Gastroesophageal sphincter (tissue), 4 donors: Measurements from ENCODE around the gene LHX5. TPM values are rescaled to one million over a fixed set of nuclear protein-coding genes. Genes with fewer than 3 reads are reported as not detected.

Experiments used
- ATAC-seq: fragments of 150-250 bp; one replicate; pipeline ENCODE4 v1.9.1; 2016; ENCODE audit warnings: mild to moderate bottlenecking, moderate library complexity
- H3K27ac ChIP-seq, 4 donors: fragments of 200-600 bp; sonication (generic) in 3 of 4; 1 replicate in 3 of 4; 2 replicates in 1 of 4; pipeline ENCODE4 v1.5.1; 2016 to 2019
- H3K27me3 ChIP-seq: fragments of 200-600 bp; sonication (generic); one replicate; pipeline ENCODE4 v1.5.1; 2019
- H3K36me3 ChIP-seq, 2 donors: fragments of 200-600 bp; sonication (generic); one replicate each; pipeline ENCODE4 v1.5.1; 2019; ENCODE audit warnings: control low read depth in 1 of 2
- H3K4me1 ChIP-seq, 3 donors: fragments of 200-600 bp; sonication (generic); 1 replicate in 2 of 3; 2 replicates in 1 of 3; pipeline ENCODE4 v1.5.1; 2016 to 2019; ENCODE audit warnings: control low read depth in 2 of 3
- H3K4me3 ChIP-seq, 2 donors: fragments of 200-600 bp; sonication (generic); one replicate each; pipeline ENCODE4 v1.5.1; 2019; ENCODE audit warnings: mild to moderate bottlenecking in 1 of 2, moderate library complexity in 1 of 2
- H3K9me3 ChIP-seq, 3 donors: fragments of 200-600 bp; sonication (generic); one replicate each; pipeline ENCODE4 v1.5.1; 2017 to 2019; ENCODE audit warnings: control low read depth in 2 of 3
- EP300 ChIP-seq: sonication (generic); formaldehyde crosslinking; IDR thresholded peaks from one replicate; pipeline ENCODE4 v1.6.1; 2017; ENCODE audit warnings: antibody characterized with exemption, mild to moderate bottlenecking
- POLR2A ChIP-seq, 2 donors: fragments of 450-650 bp; IDR thresholded peaks; one replicate each; pipeline ENCODE4 v1.6.1; 2017; ENCODE audit warnings: antibody characterized with exemption in 2 of 2, mild to moderate bottlenecking in 2 of 2, moderate library complexity in 1 of 2
- POLR2AphosphoS5 ChIP-seq: sonication (generic); formaldehyde crosslinking; IDR thresholded peaks from one replicate; pipeline ENCODE4 v1.6.1; 2017; ENCODE audit warnings: antibody characterized with exemption
- WGBS, 2 donors: methylation state at CpG; one replicate each; pipeline ENCODE4 v1.1.5; 2018; ENCODE audit warnings: low coverage in 1 of 2; 5-methylcytosine and 5-hydroxymethylcytosine counted together
- total RNA-seq, 4 donors: library from RNA; depleted of rRNA; stranded (reverse); fragments of >200 nt; gene quantifications; one replicate each; pipeline ENCODE4 v1.1.0, GENCODE V29; 2016
- TF ChIP-seq, protein P1 (sequence below), 4 experiments: fragments of 200-600 bp in 2 of 4; fragments of 450-650 bp in 2 of 4; sonication (generic) in 1 of 4; IDR thresholded peaks; one replicate each; pipeline ENCODE4 v1.5.1; 2017 to 2019; ENCODE audit warnings: antibody characterized with exemption in 4 of 4, mild to moderate bottlenecking in 2 of 4, moderate library complexity in 2 of 4

The LHX5 gene
- total RNA-seq, 4 donors from 2014 or later: not detected

DNA sequence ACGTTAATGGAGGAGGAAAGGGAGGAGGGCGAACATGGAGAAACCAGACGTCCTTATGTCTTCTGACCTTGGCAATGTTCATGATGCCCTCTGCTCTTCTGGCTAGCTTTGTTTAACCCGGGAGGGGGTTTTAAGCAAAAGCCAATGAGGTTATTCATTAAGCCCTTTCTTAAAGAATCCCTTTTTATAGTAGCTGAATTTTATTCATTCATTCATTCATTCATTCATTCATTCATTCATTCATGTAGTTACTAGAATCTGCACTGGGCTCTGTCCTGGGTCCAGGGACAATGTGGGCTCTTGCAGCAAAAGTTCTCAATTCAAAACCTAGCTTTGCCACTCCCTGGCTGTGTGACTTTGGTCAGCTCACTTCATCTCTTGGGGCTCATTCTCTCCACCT is 14.0 kb downstream of the LHX5 start:
- ATAC-seq: no peak
- no peaks in the 10 kb centered on the region for H3K36me3 ChIP-seq
- peaks cover 90% of the 10 kb centered on the region for H3K27me3 ChIP-seq
- no peak for TF ChIP-seq EP300
- TF ChIP-seq POLR2A (IDR thresholded peaks at IDR 0.05): no peak
- TF ChIP-seq, protein P1, sequence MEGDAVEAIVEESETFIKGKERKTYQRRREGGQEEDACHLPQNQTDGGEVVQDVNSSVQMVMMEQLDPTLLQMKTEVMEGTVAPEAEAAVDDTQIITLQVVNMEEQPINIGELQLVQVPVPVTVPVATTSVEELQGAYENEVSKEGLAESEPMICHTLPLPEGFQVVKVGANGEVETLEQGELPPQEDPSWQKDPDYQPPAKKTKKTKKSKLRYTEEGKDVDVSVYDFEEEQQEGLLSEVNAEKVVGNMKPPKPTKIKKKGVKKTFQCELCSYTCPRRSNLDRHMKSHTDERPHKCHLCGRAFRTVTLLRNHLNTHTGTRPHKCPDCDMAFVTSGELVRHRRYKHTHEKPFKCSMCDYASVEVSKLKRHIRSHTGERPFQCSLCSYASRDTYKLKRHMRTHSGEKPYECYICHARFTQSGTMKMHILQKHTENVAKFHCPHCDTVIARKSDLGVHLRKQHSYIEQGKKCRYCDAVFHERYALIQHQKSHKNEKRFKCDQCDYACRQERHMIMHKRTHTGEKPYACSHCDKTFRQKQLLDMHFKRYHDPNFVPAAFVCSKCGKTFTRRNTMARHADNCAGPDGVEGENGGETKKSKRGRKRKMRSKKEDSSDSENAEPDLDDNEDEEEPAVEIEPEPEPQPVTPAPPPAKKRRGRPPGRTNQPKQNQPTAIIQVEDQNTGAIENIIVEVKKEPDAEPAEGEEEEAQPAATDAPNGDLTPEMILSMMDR (IDR thresholded peaks at IDR 0.05): no peak
- no peak for TF ChIP-seq POLR2AphosphoS5
- H3K9me3 ChIP-seq: no peaks in the 10 kb centered on the region
- no peak overlapping the region for H3K4me3 ChIP-seq
- no peak overlapping the region for H3K27ac ChIP-seq
- H3K4me1 ChIP-seq: peaks cover 0 to 7% (median 2%) of the 10 kb centered on the region in 3 donors
- 38 to 46% methylated on average over 4 of the region's 4 CpGs for WGBS, 2 donors

DNA sequence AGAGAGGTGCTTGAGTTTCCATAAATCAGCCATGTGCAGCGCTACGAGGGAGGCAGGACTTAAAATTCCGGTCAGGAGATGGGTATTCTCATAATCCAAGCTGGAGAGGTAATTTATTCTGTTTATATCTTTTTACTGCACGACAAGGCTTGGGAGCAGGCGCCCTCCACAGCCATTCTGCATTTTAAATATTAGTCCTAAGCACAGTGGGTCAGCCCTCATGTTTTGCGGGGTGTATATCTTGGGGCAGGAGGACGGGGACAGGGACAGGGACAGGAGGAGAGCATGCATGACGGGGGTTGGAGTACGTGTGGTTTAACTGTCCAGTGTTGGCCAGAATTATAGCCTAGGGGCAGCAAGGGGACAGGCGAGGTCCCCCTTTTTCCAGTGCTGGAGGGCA is 14.5 kb downstream of the LHX5 start:
- no peaks in the 10 kb centered on the region for H3K36me3 ChIP-seq
- H3K4me1 ChIP-seq: peaks cover 0 to 2% (median 0%) of the 10 kb centered on the region in 3 donors
- H3K27ac ChIP-seq: no peak overlapping the region
- ATAC-seq: no peak
- H3K27me3 ChIP-seq: peaks cover 85% of the 10 kb centered on the region
- WGBS, 2 donors: 33 to 45% methylated on average over 3 to 8 of the region's 10 CpGs
- no peak overlapping the region for H3K4me3 ChIP-seq
- TF ChIP-seq, protein P1 (IDR thresholded peaks at IDR 0.05): no peak
- TF ChIP-seq EP300 (no peak), POLR2A (IDR thresholded peaks at IDR 0.05) (no peak), POLR2AphosphoS5 (no peak)
- no peaks in the 10 kb centered on the region for H3K9me3 ChIP-seq

DNA sequence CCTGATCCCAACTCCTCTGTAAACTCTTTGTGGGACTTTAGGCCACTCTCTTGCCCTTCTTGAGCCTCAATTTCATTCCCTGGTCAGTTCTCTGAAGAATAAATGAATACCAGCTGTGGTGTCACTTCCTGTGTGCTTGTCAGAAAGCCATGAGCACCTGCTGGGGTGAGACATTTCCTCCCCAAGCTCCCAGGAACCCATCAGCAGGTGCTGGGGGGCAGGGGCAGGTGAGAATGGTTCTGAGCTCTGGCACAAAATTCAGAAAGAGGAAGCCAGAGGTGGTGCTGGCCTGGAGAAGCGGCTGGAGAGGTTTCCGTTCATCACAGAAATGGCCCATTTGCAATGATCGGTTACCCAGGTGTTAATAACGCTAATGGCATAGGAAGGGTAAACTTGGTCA is 14.9 kb downstream of the LHX5 start:
- ATAC-seq: no peak
- Histone ChIP-seq H3K27ac (no peak overlapping the region), H3K4me3 (no peak overlapping the region), H3K4me1 (no peaks in the 10 kb centered on the region), H3K36me3 (no peaks in the 10 kb centered on the region), H3K27me3 (peaks cover 80% of the 10 kb centered on the region), H3K9me3 (no peaks in the 10 kb centered on the region)
- TF ChIP-seq, protein P1 (IDR thresholded peaks at IDR 0.05): no peak
- TF ChIP-seq POLR2A (IDR thresholded peaks at IDR 0.05): no peak
- no peak for TF ChIP-seq POLR2AphosphoS5
- TF ChIP-seq EP300: no peak
- WGBS, 2 donors: 27 to 33% methylated on average over 4 of the region's 4 CpGs

DNA sequence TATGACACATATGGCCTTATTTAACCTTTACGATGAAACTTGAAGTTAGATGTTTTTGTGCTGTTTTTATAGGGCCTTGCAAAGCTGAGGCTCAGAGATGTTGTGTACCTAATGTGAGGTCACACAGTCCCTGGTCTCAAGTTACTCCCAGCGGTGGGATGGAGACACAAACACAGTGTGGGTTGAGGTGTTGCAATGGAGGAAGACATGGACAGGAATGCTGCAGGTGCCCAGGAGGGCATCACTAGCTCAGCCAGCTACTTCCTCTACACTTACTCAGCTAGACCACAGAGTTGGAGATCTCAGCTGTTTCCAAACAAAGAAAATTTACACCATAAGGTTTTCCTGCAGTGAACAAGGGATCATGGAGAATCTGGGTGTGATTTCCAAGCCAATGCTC is 15.5 kb downstream of the LHX5 start:
- no peak for ATAC-seq
- H3K4me3 ChIP-seq: no peak overlapping the region
- no peak overlapping the region for H3K27ac ChIP-seq
- no peaks in the 10 kb centered on the region for H3K9me3 ChIP-seq
- H3K36me3 ChIP-seq: no peaks in the 10 kb centered on the region
- 92 to 100% methylated on average over 1 of the region's 2 CpGs for WGBS, 2 donors
- peaks cover 75% of the 10 kb centered on the region for H3K27me3 ChIP-seq
- TF ChIP-seq, protein P1 (IDR thresholded peaks at IDR 0.05): no peak
- TF ChIP-seq POLR2A (IDR thresholded peaks at IDR 0.05) (no peak), EP300 (no peak)
- H3K4me1 ChIP-seq: no peaks in the 10 kb centered on the region

DNA sequence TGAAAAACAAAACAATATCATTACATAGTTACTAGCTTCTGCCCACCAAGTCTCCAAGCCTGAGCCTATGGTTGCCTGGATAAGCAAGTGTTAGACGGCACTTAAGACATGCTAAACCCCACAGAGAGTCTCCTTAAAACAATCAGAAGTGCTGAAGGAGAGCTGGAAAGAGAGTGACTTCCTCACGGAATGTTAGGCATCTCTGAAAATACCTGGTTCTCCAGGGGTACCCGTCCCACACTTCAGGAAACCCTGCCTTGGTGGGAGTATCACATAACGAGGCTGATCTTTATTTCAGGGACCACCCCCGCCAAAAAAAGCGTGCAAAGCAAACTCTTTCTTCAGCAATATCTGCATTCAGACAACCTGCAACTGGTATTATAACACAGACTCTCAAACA is 18.3 kb downstream of the LHX5 start:
- Histone ChIP-seq H3K27ac (no peak overlapping the region), H3K4me3 (no peak overlapping the region), H3K27me3 (peaks cover 62% of the 10 kb centered on the region), H3K36me3 (no peaks in the 10 kb centered on the region), H3K4me1 (no peaks in the 10 kb centered on the region), H3K9me3 (no peaks in the 10 kb centered on the region)
- TF ChIP-seq POLR2A (IDR thresholded peaks at IDR 0.05) (no peak), EP300 (no peak), POLR2AphosphoS5 (no peak)
- TF ChIP-seq, protein P1 (IDR thresholded peaks at IDR 0.05): no peak
- 8 to 20% methylated on average over 2 to 6 of the region's 6 CpGs for WGBS, 2 donors
- no peak for ATAC-seq
